ENCODE measurements around the gene CHST14. TPM values are rescaled to one million over a fixed set of nuclear protein-coding genes. Genes with fewer than 3 reads are reported as not detected.

CHST14 gene
- total RNA-seq, 2 donors from 2014 or later = 14.9 to 22.3 TPM

DNA sequence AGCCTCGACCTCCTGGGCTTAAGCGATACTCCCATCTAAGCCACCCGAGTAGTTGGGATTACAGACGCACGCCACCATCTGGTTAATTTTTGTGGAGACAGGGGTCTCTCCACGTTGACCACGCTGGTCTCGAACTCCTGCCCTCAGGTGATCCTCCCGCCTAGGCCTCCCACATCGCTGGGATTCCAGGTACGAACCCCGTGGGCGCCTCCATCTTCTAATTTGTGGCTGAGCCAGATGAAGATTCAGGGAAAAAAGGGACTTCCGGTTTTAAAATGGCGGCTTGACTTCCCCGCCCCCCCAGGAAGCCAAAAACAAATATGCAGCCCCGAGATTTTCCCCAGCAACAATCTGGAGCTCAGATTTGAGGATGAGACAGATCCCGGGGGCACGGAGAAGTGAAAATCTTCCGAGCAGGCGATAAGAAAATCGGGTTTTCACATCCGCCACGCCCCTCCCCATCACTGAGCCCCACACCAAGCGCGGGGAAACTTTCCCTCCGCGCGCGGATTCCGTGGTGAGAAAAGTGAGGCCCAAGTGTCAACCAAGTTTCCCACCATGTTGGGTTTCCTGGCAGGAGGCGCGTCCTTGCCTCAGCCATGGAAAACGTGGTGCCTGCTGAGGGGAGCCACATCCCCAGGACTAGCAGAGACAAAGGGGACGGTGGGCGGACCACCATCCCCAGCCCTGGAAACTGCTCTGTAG lies 15.4 kb downstream of the CHST14 start:
- 88% methylated on average over 36 of the region's 36 CpGs for WGBS
- Histone ChIP-seq H3K4me3 (no peak overlapping the region), H3K9me3 (no peaks in the 10 kb centered on the region), H3K4me1 (replicated peaks) (no peaks in the 10 kb centered on the region), H3K36me3 (no peaks in the 10 kb centered on the region), H3K27me3 (replicated peaks; ENCODE audit: insufficient read depth) (no peaks in the 10 kb centered on the region), H3K27ac (no peak overlapping the region)
- TF ChIP-seq, protein P1, sequence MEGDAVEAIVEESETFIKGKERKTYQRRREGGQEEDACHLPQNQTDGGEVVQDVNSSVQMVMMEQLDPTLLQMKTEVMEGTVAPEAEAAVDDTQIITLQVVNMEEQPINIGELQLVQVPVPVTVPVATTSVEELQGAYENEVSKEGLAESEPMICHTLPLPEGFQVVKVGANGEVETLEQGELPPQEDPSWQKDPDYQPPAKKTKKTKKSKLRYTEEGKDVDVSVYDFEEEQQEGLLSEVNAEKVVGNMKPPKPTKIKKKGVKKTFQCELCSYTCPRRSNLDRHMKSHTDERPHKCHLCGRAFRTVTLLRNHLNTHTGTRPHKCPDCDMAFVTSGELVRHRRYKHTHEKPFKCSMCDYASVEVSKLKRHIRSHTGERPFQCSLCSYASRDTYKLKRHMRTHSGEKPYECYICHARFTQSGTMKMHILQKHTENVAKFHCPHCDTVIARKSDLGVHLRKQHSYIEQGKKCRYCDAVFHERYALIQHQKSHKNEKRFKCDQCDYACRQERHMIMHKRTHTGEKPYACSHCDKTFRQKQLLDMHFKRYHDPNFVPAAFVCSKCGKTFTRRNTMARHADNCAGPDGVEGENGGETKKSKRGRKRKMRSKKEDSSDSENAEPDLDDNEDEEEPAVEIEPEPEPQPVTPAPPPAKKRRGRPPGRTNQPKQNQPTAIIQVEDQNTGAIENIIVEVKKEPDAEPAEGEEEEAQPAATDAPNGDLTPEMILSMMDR (IDR thresholded peaks at IDR 0.05) = no peak
- no peak for TF ChIP-seq POLR2A (IDR thresholded peaks at IDR 0.05)
- TF ChIP-seq POLR2AphosphoS5 (IDR thresholded peaks at IDR 0.05) = no peak
- intact Hi-C loops (cut with DNase I) = no loop called here
- DNase-seq (ENCODE audit: low spot score) = no peak

DNA sequence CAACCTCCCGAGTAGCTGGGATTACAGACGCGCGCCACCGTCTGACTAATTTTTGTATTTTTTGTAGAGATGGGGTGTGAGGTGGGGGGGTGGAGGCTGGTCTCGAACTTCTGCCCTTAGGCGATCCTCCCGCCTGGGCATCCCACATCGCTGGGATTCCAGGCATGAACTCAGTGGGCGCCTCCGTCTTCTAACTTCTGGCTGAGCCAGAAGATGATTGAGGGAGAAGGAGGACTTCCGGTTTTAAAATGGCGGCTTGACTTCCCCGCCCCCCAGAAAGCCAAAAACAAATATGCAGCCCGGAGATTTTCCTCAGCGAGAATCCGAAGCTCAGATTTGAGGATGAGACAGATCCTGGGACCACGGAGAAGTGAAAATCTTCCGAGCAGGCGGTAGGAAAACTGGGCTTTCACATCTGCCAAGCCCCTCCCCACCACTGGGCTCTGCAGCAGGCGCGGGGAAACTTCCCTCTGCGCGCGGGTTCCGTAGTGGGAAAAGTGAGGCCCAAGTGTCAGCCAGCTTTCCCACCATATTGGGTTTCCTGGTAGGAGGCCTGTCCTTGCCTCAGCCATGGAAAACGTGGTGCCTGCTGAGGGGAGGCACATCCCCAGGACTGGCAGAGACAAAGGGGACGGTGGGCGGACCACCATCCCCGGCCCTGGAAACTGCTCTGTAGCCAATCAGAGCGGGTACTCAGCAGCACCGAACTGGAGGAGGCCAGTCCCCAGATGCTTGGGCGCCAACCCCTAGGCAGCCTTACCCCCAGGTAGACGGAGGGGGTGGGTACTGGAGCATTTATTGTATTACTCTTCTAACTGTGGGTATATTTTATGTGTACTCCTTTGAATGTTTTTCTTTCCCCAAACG lies 17.3 kb downstream of the CHST14 start:
- no peaks in the 10 kb centered on the region for H3K36me3 ChIP-seq
- H3K4me1 ChIP-seq (replicated peaks) = no peaks in the 10 kb centered on the region
- H3K27me3 ChIP-seq (replicated peaks; ENCODE audit: insufficient read depth) = no peaks in the 10 kb centered on the region
- intact Hi-C loops (cut with DNase I) = no loop called here
- H3K4me3 ChIP-seq = no peak overlapping the region
- no peaks in the 10 kb centered on the region for H3K9me3 ChIP-seq
- TF ChIP-seq POLR2AphosphoS5 (IDR thresholded peaks at IDR 0.05) (no peak), POLR2A (IDR thresholded peaks at IDR 0.05) (no peak)
- TF ChIP-seq, protein P1 (IDR thresholded peaks at IDR 0.05) = no peak
- H3K27ac ChIP-seq = no peak overlapping the region
- WGBS = 86% methylated on average over 35 of the region's 35 CpGs
- no peak for DNase-seq (ENCODE audit: low spot score)

DNA sequence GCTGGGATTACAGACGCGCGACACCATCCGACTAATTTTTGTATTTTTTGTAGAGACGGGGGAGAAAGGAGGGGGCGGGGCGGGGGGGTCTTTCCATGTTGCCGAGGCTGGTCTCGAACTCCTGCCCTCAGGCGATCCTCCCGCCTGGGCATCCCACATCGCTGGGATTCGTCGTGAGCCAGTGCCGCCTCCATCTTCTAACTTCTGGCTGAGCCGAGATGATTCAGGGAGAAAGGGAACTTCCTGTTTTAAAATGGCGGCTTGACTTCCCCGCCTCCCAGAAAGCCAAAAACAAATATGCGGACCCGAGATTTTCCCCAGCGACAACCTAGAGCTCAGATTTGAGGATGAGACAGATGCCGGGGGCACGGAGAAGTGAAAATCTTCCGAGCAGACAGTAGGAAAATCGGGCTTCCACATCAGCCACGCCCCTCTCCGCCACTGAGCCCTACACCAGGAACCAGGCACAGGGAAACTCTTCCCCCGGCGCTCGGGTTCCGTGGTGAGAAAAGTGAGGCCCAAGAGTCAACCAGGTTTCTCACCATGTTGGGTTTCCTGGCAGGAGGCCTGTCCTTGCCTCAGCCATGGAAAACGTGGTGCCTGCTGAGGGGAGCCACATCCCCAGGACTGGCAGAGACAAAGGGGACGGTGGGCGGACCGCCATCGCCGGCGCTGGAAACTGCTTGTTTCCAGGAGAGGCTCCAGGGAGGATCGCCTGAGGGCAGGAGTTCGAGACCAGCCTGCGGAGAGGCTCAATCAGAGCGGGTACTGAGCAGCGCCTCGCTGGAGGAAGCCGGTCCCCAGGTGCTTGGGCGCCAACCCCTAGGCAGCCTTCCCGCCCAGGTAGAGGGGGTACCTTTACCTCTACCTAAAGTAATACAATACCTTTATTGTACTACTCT lies 18.7 kb downstream of the CHST14 start:
- intact Hi-C loops (cut with DNase I) = no loop called here
- Histone ChIP-seq H3K36me3 (no peaks in the 10 kb centered on the region), H3K9me3 (no peaks in the 10 kb centered on the region), H3K27ac (no peak overlapping the region), H3K27me3 (replicated peaks; ENCODE audit: insufficient read depth) (no peaks in the 10 kb centered on the region), H3K4me3 (no peak overlapping the region), H3K4me1 (replicated peaks) (no peaks in the 10 kb centered on the region)
- TF ChIP-seq POLR2AphosphoS5 (IDR thresholded peaks at IDR 0.05) = no peak
- no peak for TF ChIP-seq POLR2A (IDR thresholded peaks at IDR 0.05)
- TF ChIP-seq, protein P1 (IDR thresholded peaks at IDR 0.05) = no peak
- no peak for DNase-seq (ENCODE audit: low spot score)
- WGBS = 91% methylated on average over 46 of the region's 47 CpGs

DNA sequence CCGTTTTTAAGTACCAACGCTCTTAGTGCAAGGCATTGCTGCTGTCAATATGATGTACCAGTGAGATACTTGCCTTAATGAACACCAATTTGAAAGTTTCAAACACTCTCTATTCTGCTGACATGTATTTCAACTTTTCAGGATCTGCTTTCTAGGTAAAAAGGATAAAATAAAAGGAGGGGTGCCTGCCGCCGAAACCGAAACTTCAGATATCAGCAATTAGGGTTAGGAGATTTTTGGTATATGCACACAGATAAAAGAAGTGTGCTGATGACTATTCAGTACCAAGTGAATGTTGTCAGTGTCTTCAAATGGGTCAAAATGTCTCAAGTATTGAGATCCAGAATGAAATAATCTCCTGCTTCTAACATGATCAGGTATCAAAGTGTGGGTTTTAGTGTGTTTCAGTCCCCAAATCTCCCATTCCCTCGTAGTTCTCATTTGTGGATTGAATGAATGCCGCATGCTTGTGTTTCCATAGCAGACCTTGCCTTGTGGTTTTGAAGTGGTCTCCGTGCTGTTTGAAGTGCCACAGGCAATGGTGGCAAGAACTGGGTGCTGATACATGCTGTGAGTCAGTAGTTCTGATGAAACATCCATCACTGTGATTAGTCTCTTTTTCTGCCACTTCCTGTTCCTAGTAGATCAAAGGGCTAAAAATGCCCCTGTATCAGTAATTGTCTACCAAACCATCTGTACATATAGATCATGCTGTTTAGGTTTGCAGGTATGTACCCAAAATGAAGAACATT lies 22.5 kb downstream of the CHST14 start:
- intact Hi-C loops (cut with DNase I) = no loop called here
- DNase-seq (ENCODE audit: low spot score) = no peak
- Histone ChIP-seq H3K27ac (no peak overlapping the region), H3K36me3 (no peaks in the 10 kb centered on the region), H3K4me1 (replicated peaks) (no peaks in the 10 kb centered on the region), H3K27me3 (replicated peaks; ENCODE audit: insufficient read depth) (no peaks in the 10 kb centered on the region), H3K9me3 (no peaks in the 10 kb centered on the region), H3K4me3 (no peak overlapping the region)
- 85% methylated on average over 8 of the region's 8 CpGs for WGBS
- TF ChIP-seq POLR2A (IDR thresholded peaks at IDR 0.05) (no peak), POLR2AphosphoS5 (IDR thresholded peaks at IDR 0.05) (no peak)
- TF ChIP-seq, protein P1 (IDR thresholded peaks at IDR 0.05) = no peak
